Loucy (cell line): ENCODE measurements around the gene SH3PXD2B.

Source experiments
- EZH2phosphoT487 ChIP-seq: fragments of 200-600 bp; IDR thresholded peaks from 2 replicates; pipeline ENCODE4 v1.6.1; 2018; ENCODE audit warnings: antibody characterized with exemption, mild to moderate bottlenecking, moderate library complexity, borderline replicate concordance
- TF ChIP-seq, protein P1 (sequence below): fragments of 200-600 bp; sonication (generic); conservative IDR thresholded peaks from 2 replicates; pipeline ENCODE4 v1.5.1; 2014; ENCODE audit warnings: mild to moderate bottlenecking, antibody characterized with exemption, low read length

DNA sequence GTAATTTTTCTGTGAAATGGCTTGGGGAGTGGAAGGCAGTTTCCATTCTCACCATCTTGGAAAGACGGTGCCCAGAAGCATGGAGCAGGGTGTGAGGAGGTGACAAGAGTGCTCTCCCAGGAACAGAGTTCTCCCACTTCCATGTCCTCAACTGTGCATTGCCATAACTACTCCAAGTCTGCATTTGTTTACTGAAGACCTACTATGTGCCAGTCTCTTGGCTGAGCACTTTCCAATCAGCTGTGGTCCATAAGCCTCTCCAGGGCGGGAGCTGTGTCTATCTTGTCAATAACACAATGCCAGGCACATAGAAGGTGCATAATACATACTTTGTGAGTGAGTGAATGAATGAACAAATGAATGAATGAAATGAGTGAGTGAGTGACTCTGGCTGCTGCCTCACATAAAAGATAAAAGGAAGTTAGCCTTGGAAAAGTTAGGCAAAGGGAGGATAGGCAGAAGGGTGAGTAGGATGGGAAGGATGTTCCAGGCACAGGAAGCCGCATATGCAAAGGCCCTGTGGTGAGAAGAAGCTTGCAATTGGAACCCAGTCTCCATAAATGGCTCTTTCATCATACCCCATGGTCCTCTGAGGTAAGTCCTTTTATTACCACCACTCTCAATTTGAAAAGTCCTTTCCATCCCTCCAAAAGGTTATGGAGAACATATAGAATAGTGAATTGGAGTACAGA is 31.3 kb upstream of the SH3PXD2B start:
- TF ChIP-seq, protein P1, sequence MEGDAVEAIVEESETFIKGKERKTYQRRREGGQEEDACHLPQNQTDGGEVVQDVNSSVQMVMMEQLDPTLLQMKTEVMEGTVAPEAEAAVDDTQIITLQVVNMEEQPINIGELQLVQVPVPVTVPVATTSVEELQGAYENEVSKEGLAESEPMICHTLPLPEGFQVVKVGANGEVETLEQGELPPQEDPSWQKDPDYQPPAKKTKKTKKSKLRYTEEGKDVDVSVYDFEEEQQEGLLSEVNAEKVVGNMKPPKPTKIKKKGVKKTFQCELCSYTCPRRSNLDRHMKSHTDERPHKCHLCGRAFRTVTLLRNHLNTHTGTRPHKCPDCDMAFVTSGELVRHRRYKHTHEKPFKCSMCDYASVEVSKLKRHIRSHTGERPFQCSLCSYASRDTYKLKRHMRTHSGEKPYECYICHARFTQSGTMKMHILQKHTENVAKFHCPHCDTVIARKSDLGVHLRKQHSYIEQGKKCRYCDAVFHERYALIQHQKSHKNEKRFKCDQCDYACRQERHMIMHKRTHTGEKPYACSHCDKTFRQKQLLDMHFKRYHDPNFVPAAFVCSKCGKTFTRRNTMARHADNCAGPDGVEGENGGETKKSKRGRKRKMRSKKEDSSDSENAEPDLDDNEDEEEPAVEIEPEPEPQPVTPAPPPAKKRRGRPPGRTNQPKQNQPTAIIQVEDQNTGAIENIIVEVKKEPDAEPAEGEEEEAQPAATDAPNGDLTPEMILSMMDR, result no peak
- TF ChIP-seq EZH2phosphoT487, result no peak
